Endothelial cell of umbilical vein (primary cell): ENCODE data around the gene EIF2A.

Experiments used
- CTCF ChIP-seq, 2 donors: IDR thresholded peaks; 1 replicate in 1 of 2; 2 replicates in 1 of 2; pipeline ENCODE4 v1.5.1; 2011; ENCODE audit warnings: low read length in 2 of 2, mild to moderate bottlenecking in 2 of 2, moderate library complexity in 2 of 2, control low read depth in 1 of 2, inconsistent platforms in 1 of 2, low read depth in 1 of 2; ENCODE audit not compliant: insufficient read depth in 1 of 2; ENCODE audit errors: extremely low read depth in 1 of 2
- EZH2 ChIP-seq: IDR thresholded peaks from 2 replicates; pipeline ENCODE4 v1.6.1; 2012; ENCODE audit warnings: borderline replicate concordance, low read depth, mild to moderate bottlenecking, moderate library complexity, low read length, inconsistent platforms; ENCODE audit not compliant: severe bottlenecking
- FOS ChIP-seq: IDR thresholded peaks from 2 replicates; pipeline ENCODE4 v1.6.1; 2011; ENCODE audit warnings: mild to moderate bottlenecking, low read length, moderate library complexity, borderline replicate concordance; ENCODE audit not compliant: insufficient read depth
- JUN ChIP-seq: IDR thresholded peaks from 2 replicates; pipeline ENCODE4 v1.6.1; 2011; ENCODE audit warnings: borderline replicate concordance, low read depth; ENCODE audit not compliant: insufficient read length, insufficient read depth
- MAX ChIP-seq: IDR thresholded peaks from 2 replicates; pipeline ENCODE4 v1.6.1; 2011; ENCODE audit not compliant: insufficient read depth, insufficient read length
- MYC ChIP-seq: IDR thresholded peaks from one replicate; pipeline ENCODE4 v1.6.1; 2011; ENCODE audit warnings: mild to moderate bottlenecking, low read depth, low read length
- POLR2A ChIP-seq: IDR thresholded peaks from 2 replicates; pipeline ENCODE4 v1.6.1; 2012; ENCODE audit warnings: low read depth, mild to moderate bottlenecking, control low read depth, low read length
- POLR2AphosphoS5 ChIP-seq: IDR thresholded peaks from 2 replicates; pipeline ENCODE4 v1.6.1; 2012; ENCODE audit warnings: low read depth, mild to moderate bottlenecking, control low read depth, low read length, moderate library complexity; ENCODE audit not compliant: insufficient read depth

- TF ChIP-seq POLR2A (no peak), CTCF (IDR thresholded peaks at IDR 0.05; ENCODE audit: extremely low read depth in 1 of 2, insufficient read depth in 1 of 2, low read depth in 1 of 2, low read length in 2 of 2) (no peak), MAX (no peak), POLR2AphosphoS5 (no peak), EZH2 (no peak), MYC (no peak), JUN (no peak), FOS (no peak)
Observed at GRCh38 chr3:150547045-150547741, 606 bp downstream of the EIF2A start.
